NCI-H446 treated with DMSO at 0.1 percent for 48 hours (cell line): ENCODE results near the gene ZNF236.

Source experiments
- DNase-seq: peaks from one replicate; lab custom pipeline; 2025; lab: John Stamatoyannopoulos, UW

ZNF236 gene

GRCh38 chr18:76972846-76973519 is 150.6 kb downstream of the ZNF236 start:
- DNase-seq: no peak

GRCh38 chr18:76973520-76974266 is 151.3 kb downstream of the ZNF236 start:
- DNase-seq: no peak

GRCh38 chr18:76974386-76974785 is 152.0 kb downstream of the ZNF236 start:
- DNase-seq: no peak

- no peak for DNase-seq
These were observed 153.3 kb downstream of the ZNF236 start for GRCh38 chr18:76975577-76976110.

- DNase-seq: no peak
These were observed 154.8 kb downstream of the ZNF236 start for GRCh38 chr18:76977108-76977621.

- no peak for DNase-seq
These were observed 155.4 kb downstream of the ZNF236 start for GRCh38 chr18:76977684-76978232.

GRCh38 chr18:76978616-76979015 is 156.3 kb downstream of the ZNF236 start:
- DNase-seq: no peak

- no peak for DNase-seq
These were observed 156.9 kb downstream of the ZNF236 start for GRCh38 chr18:76979111-76979751.

GRCh38 chr18:76979906-76980305 is 157.5 kb downstream of the ZNF236 start:
- no peak for DNase-seq

GRCh38 chr18:76980663-76981395 is 158.5 kb downstream of the ZNF236 start:
- DNase-seq: no peak

- no peak for DNase-seq
These were observed 159.1 kb downstream of the ZNF236 start for GRCh38 chr18:76981396-76981968.

GRCh38 chr18:76982038-76982437 is 159.7 kb downstream of the ZNF236 start:
- no peak for DNase-seq

GRCh38 chr18:76982841-76983583 is 160.7 kb downstream of the ZNF236 start:
- DNase-seq: peak; percentile 7

- no peak for DNase-seq
These were observed 161.3 kb downstream of the ZNF236 start for GRCh38 chr18:76983613-76984051.

GRCh38 chr18:76984193-76985155 is 162.1 kb downstream of the ZNF236 start:
- no peak for DNase-seq

GRCh38 chr18:76985156-76985950 is 163.0 kb downstream of the ZNF236 start:
- DNase-seq: no peak

- no peak for DNase-seq
These were observed 163.5 kb downstream of the ZNF236 start for GRCh38 chr18:76985951-76986236.

- no peak for DNase-seq
These were observed 164.0 kb downstream of the ZNF236 start for GRCh38 chr18:76986406-76986805.
